ENCODE measurements around the gene DGKQ.

The DGKQ gene

GRCh38 chr4:1021386-1022050 is 48.1 kb upstream of the DGKQ start:
- H3K27ac ChIP-seq (replicated peaks) = no peak overlapping the region
- no peaks in the 10 kb centered on the region for H3K27me3 ChIP-seq (ENCODE audit: insufficient read depth, poor library complexity, severe bottlenecking)
- no peak for TF ChIP-seq SPI1 (IDR thresholded peaks at IDR 0.05; ENCODE audit: borderline replicate concordance, low read depth)
- TF ChIP-seq POLR2AphosphoS5 (IDR thresholded peaks at IDR 0.05; ENCODE audit: low read depth) = no peak
- no peak for TF ChIP-seq CTCF (IDR thresholded peaks at IDR 0.05; ENCODE audit: insufficient read depth, low read length)
- TF ChIP-seq REST (IDR thresholded peaks at IDR 0.05; ENCODE audit: insufficient replicate concordance, low read depth) = no peak
- TF ChIP-seq GABPA (IDR thresholded peaks at IDR 0.05; ENCODE audit: low read depth) = no peak
- DNase-seq (ENCODE audit: low read depth in 1 of 2, low spot score in 1 of 2) = no peak
- no peak overlapping the region for H3K4me3 ChIP-seq (replicated peaks; ENCODE audit: insufficient read depth, low read length)

- Histone ChIP-seq H3K27ac (replicated peaks) (no peak overlapping the region), H3K27me3 (ENCODE audit: insufficient read depth, poor library complexity, severe bottlenecking) (no peaks in the 10 kb centered on the region), H3K4me3 (replicated peaks; ENCODE audit: insufficient read depth, low read length) (no peak overlapping the region)
- TF ChIP-seq REST (IDR thresholded peaks at IDR 0.05; ENCODE audit: insufficient replicate concordance, low read depth) (no peak), POLR2AphosphoS5 (IDR thresholded peaks at IDR 0.05; ENCODE audit: low read depth) (no peak), GABPA (IDR thresholded peaks at IDR 0.05; ENCODE audit: low read depth) (no peak), CTCF (IDR thresholded peaks at IDR 0.05; ENCODE audit: insufficient read depth, low read length) (no peak), SPI1 (IDR thresholded peaks at IDR 0.05; ENCODE audit: borderline replicate concordance, low read depth) (no peak)
- no peak for DNase-seq (ENCODE audit: low read depth in 1 of 2, low spot score in 1 of 2)
Measured at GRCh38 chr4:1019729-1020470, 46.5 kb upstream of the DGKQ start.

- no peak for TF ChIP-seq CTCF (IDR thresholded peaks at IDR 0.05; ENCODE audit: insufficient read depth, low read length)
- no peak for TF ChIP-seq SPI1 (IDR thresholded peaks at IDR 0.05; ENCODE audit: borderline replicate concordance, low read depth)
- TF ChIP-seq GABPA (IDR thresholded peaks at IDR 0.05; ENCODE audit: low read depth) = no peak
- TF ChIP-seq POLR2AphosphoS5 (IDR thresholded peaks at IDR 0.05; ENCODE audit: low read depth) = no peak
- TF ChIP-seq REST (IDR thresholded peaks at IDR 0.05; ENCODE audit: insufficient replicate concordance, low read depth) = no peak
- H3K4me3 ChIP-seq (replicated peaks; ENCODE audit: insufficient read depth, low read length) = no peak overlapping the region
- no peaks in the 10 kb centered on the region for H3K27me3 ChIP-seq (ENCODE audit: insufficient read depth, poor library complexity, severe bottlenecking)
- DNase-seq (ENCODE audit: low read depth in 1 of 2, low spot score in 1 of 2) = no peak
- no peak overlapping the region for H3K27ac ChIP-seq (replicated peaks)
Measured at GRCh38 chr4:1019320-1019719, 46.0 kb upstream of the DGKQ start.

Data from HL-60 (cell line).